Chondrocyte (in vitro differentiated cells): ENCODE results near the gene IL22RA2. TPM values are rescaled to one million over a fixed set of nuclear protein-coding genes. Genes with fewer than 3 reads are reported as not detected.
A peak's percentile ranks its signal among the peaks of the same experiment; 100 is the strongest.

Experiments
- DNase-seq: peaks from one replicate; pipeline ENCODE4 v3.0.0; 2021; ENCODE audit warnings: mixed read lengths, low spot score
- H3K27ac Mint-ChIP-seq: one replicate; pipeline ENCODE4 v1.8.0; 2021; ENCODE audit warnings: mild to moderate bottlenecking, moderate library complexity, mixed read lengths; ENCODE audit not compliant: unreplicated experiment
- H3K27me3 Mint-ChIP-seq: 2 replicates; pipeline ENCODE4 v1.8.0; 2021; ENCODE audit warnings: low read depth, mixed read lengths
- H3K36me3 Mint-ChIP-seq: 2 replicates; pipeline ENCODE4 v1.8.0; 2021; ENCODE audit warnings: low read depth, mixed read lengths
- H3K4me1 Mint-ChIP-seq: 2 replicates; pipeline ENCODE4 v1.8.0; 2021; ENCODE audit warnings: low read depth, mild to moderate bottlenecking, mixed read lengths
- H3K4me3 Mint-ChIP-seq: one replicate; pipeline ENCODE4 v1.8.0; 2021; ENCODE audit warnings: mild to moderate bottlenecking, moderate library complexity, mixed read lengths; ENCODE audit not compliant: unreplicated experiment
- H3K9me3 Mint-ChIP-seq: 2 replicates; pipeline ENCODE4 v1.8.0; 2021; ENCODE audit warnings: low read depth, mixed read lengths
- total RNA-seq: library from RNA; stranded (reverse); gene quantifications from 3 replicates; pipeline ENCODE4 v1.2.1, GENCODE V29; 2021
- TF ChIP-seq, protein P1 (sequence below): fragments of 200-600 bp; sonication (generic); IDR thresholded peaks from 2 replicates; pipeline ENCODE4 v1.5.0; 2021; ENCODE audit warnings: antibody characterized with exemption, mild to moderate bottlenecking, moderate library complexity

IL22RA2 gene
- total RNA-seq, 1 donor from 2014 or later = not detected

DNA sequence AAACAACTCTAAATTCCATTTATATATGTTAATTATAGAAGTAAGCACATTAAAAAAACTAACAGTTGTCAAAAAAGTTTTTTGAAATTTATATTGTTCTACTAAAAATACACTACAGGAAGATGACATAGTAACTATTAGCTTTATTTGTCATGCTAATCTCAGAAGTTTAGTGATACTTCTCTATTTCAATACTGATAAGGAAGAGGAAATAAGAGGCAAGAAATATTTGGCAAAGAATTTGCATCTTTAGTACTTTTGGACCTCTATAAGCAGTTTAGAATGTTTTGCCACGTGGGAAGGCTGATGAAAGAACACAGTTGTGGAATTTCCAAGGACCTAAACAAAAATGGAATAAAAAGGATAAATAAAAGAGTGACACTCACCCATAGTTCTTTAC is 33.1 kb upstream of the IL22RA2 start:
- no peak overlapping the region for H3K4me3 Mint-ChIP-seq
- peaks cover 32% of the 10 kb centered on the region for H3K4me1 Mint-ChIP-seq
- no peaks in the 10 kb centered on the region for H3K27me3 Mint-ChIP-seq
- H3K36me3 Mint-ChIP-seq = peaks cover 30% of the 10 kb centered on the region
- H3K9me3 Mint-ChIP-seq = peaks cover 3% of the 10 kb centered on the region
- no peak overlapping the region for H3K27ac Mint-ChIP-seq
- no peak for DNase-seq
- TF ChIP-seq, protein P1, sequence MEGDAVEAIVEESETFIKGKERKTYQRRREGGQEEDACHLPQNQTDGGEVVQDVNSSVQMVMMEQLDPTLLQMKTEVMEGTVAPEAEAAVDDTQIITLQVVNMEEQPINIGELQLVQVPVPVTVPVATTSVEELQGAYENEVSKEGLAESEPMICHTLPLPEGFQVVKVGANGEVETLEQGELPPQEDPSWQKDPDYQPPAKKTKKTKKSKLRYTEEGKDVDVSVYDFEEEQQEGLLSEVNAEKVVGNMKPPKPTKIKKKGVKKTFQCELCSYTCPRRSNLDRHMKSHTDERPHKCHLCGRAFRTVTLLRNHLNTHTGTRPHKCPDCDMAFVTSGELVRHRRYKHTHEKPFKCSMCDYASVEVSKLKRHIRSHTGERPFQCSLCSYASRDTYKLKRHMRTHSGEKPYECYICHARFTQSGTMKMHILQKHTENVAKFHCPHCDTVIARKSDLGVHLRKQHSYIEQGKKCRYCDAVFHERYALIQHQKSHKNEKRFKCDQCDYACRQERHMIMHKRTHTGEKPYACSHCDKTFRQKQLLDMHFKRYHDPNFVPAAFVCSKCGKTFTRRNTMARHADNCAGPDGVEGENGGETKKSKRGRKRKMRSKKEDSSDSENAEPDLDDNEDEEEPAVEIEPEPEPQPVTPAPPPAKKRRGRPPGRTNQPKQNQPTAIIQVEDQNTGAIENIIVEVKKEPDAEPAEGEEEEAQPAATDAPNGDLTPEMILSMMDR = no peak

DNA sequence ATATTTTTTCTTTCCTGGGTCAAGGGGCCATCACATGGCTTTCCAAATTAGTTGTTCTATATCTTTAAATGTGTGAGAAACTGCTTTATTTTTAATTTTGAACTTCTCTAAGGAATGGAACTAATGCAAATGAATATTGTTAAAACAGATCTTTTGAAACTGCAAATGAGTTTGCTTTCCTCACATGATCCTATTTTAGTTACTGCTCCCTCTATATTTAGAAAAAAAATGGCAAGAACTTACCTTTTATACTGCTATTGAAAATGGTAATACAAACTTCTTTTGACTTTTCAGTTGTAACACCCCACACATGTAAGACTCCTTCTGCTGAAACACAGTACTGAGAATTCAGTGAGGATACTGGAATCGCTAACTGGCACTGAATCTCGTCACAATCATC is 29.8 kb upstream of the IL22RA2 start:
- Mint-ChIP-seq H3K9me3 (no peaks in the 10 kb centered on the region), H3K4me3 (no peak overlapping the region), H3K27me3 (no peaks in the 10 kb centered on the region), H3K36me3 (peaks cover 35% of the 10 kb centered on the region), H3K27ac (no peak overlapping the region), H3K4me1 (peaks cover 9% of the 10 kb centered on the region)
- TF ChIP-seq, protein P1 = no peak
- DNase-seq = no peak

DNA sequence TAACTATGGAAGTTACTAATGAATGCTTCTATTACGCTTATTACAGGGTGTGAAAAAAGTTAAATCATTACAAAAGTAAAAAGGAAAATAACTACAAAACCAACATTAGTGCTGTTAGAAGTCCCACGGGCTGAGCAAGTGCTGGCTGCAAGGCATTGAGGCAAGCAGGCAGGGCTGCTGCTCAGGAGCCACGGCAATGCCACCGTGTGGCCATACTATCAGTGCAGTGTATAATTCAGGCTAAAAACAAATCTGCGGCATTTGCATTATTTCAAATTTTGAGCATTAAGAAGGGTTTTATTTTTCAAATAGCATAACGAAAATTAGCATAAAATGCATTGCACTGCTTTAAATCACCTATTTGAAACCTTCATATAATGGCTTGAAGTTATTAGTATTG is 28.6 kb upstream of the IL22RA2 start:
- H3K4me3 Mint-ChIP-seq = no peak overlapping the region
- no peak for DNase-seq
- peaks cover 40% of the 10 kb centered on the region for H3K36me3 Mint-ChIP-seq
- H3K27me3 Mint-ChIP-seq = no peaks in the 10 kb centered on the region
- H3K9me3 Mint-ChIP-seq = no peaks in the 10 kb centered on the region
- peaks cover 5% of the 10 kb centered on the region for H3K4me1 Mint-ChIP-seq
- TF ChIP-seq, protein P1 = peak; percentile 58
- H3K27ac Mint-ChIP-seq = no peak overlapping the region

DNA sequence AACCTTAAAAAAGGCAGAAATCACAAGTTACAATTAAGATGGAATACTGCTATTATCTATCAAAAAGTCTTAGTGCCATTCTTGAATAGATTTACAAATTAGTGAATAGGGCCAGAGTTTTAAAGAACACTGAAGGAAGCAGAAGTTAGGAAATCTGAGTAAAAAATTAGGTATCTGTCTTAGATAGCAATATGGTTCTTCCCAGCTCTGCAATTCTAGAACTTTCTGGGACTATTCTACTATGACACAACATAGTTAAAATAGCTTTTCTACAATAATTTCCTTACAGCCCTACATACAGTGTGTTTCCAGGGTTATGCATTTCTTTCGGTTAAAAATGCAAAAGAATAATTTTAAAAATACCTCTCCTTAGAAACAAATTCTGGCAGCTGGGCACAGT is 27.6 kb upstream of the IL22RA2 start:
- H3K4me1 Mint-ChIP-seq = no peaks in the 10 kb centered on the region

DNA sequence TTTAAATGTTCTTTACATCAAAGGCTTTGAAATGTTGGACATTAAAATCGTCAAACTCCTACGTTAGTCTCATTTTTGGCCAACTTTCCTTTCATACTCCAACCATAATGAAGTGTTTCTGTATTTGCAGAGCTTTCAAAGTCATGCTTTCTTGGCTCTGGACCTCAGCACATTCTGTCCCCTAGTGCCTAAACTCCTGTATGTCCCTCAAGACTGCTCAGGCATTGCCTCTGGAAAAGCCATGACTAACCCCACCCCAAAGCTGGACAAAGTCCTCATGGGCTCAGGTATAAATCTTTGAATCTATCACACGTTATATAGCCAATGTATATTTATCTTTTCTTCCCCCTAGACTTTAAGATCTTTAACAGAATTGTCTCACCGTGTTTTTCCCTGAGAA is 26.8 kb upstream of the IL22RA2 start:
- Mint-ChIP-seq H3K4me1 (no peaks in the 10 kb centered on the region), H3K27me3 (no peaks in the 10 kb centered on the region), H3K4me3 (no peak overlapping the region), H3K9me3 (no peaks in the 10 kb centered on the region), H3K27ac (no peak overlapping the region), H3K36me3 (peaks cover 38% of the 10 kb centered on the region)
- no peak for DNase-seq
- TF ChIP-seq, protein P1 = no peak

More for the DNA sequence above, 27.6 kb upstream of the IL22RA2 start:
- Mint-ChIP-seq H3K4me3 (no peak overlapping the region), H3K9me3 (no peaks in the 10 kb centered on the region), H3K36me3 (peaks cover 43% of the 10 kb centered on the region), H3K27ac (no peak overlapping the region), H3K27me3 (no peaks in the 10 kb centered on the region)
- TF ChIP-seq, protein P1 = no peak
- no peak for DNase-seq
